Measurements from ENCODE around the gene IVD. TPM values are rescaled to one million over a fixed set of nuclear protein-coding genes. Genes with fewer than 3 reads are reported as not detected.

The IVD gene
- total and polyA plus RNA-seq, 2 of the 8 experiments (the other 6 are each of a cell fraction or from before 2014, with no cell fraction given) = 55.2 to 78.8 TPM

GRCh38 chr15:40413036-40413435 is 7.4 kb downstream of the IVD start:
- Histone ChIP-seq H3K23me2 (ENCODE audit: low read depth, low read length) (no peaks in the 10 kb centered on the region), H2AFZ (ENCODE audit: low read length) (no peak overlapping the region), H3K23ac (ENCODE audit: insufficient read length) (no peak overlapping the region), H3K14ac (ENCODE audit: insufficient read length) (no peak overlapping the region), H2AK5ac (ENCODE audit: low read depth, low read length) (no peak overlapping the region), H4K91ac (replicated peaks; ENCODE audit: insufficient read length, low read length) (no peak overlapping the region), H3K4me2 (ENCODE audit: insufficient read depth in 1 of 2, low read depth in 2 of 2, low read length in 2 of 2) (no peak overlapping the region), H3K27me3 (replicated peaks in 1 of 4; ENCODE audit: control insufficient read depth in 3 of 4, extremely low read depth in 1 of 4, insufficient read depth in 3 of 4, low read length in 3 of 4) (no peaks in the 10 kb centered on the region), H3K56ac (replicated peaks; ENCODE audit: insufficient read length, low read depth, low read length) (no peak overlapping the region), H3K4ac (replicated peaks; ENCODE audit: insufficient read length, low read depth, low read length) (no peak overlapping the region), H3K4me3 (ENCODE audit: extremely low read depth in 1 of 4, insufficient read depth in 2 of 4, low read depth in 3 of 4, low read length in 4 of 4) (no peak overlapping the region), H3K9me3 (ENCODE audit: insufficient read depth in 2 of 2, low read depth in 1 of 2, low read length in 1 of 2) (no peaks in the 10 kb centered on the region), H3K36me3 (ENCODE audit: control insufficient read depth in 2 of 4, insufficient read depth in 4 of 4, low read length in 3 of 4) (peaks cover 43 to 86% (median 70%) of the 10 kb centered on the region in 4 experiments), H2BK20ac (ENCODE audit: low read length) (no peak overlapping the region), H3K27ac (ENCODE audit: low read depth, low read length) (no peak overlapping the region), H2BK12ac (ENCODE audit: low read depth, low read length) (no peak overlapping the region), H2BK15ac (ENCODE audit: low read length) (no peak overlapping the region), H3K18ac (ENCODE audit: extremely low read depth, low read length) (no peak overlapping the region), H3K79me2 (ENCODE audit: control insufficient read depth in 1 of 2, insufficient read depth in 2 of 2, low read length in 2 of 2) (0 out of 4 replicates have a peak, but pooled peaks cover 0 to 2% of the 10 kb centered on the region in 2 experiments), H3K4me1 (replicated peaks in 1 of 4; ENCODE audit: control insufficient read depth in 3 of 4, insufficient read depth in 4 of 4, low read length in 3 of 4) (no peaks in the 10 kb centered on the region), H2BK5ac (ENCODE audit: low read depth, low read length) (no peak overlapping the region), H3K9ac (replicated peaks in 1 of 4; ENCODE audit: extremely low read depth in 1 of 4, low read depth in 3 of 4, low read length in 3 of 4) (no peak overlapping the region), H4K8ac (ENCODE audit: extremely low read depth, insufficient read depth, low read length) (no peak overlapping the region), H3K79me1 (ENCODE audit: low read depth, low read length) (no peaks in the 10 kb centered on the region), H2BK120ac (replicated peaks; ENCODE audit: low read depth, low read length) (no peak overlapping the region), H4K20me1 (replicated peaks in 1 of 2; ENCODE audit: control insufficient read depth in 1 of 2, insufficient read depth in 2 of 2, low read length in 2 of 2) (peaks cover 0 to 10% of the 10 kb centered on the region in 2 experiments), H4K5ac (ENCODE audit: insufficient read length, low read depth, low read length) (no peak overlapping the region)
- FAIRE-seq = no peak
- ChIA-PET CTCF (ENCODE audit: partially characterized antibody) (interaction anchor here (0.8 to 16.2 kb wide), 5 partner anchors 9 to 103 kb away, joined by 3 to 184 read pairs (median 6); partner anchors contain the start of gene CCDC9B), POLR2A (ENCODE audit: partially characterized antibody) (interaction anchor here (0.8 to 1.9 kb wide), 6 partner anchors 10 to 43 kb away, joined by 3 to 4 read pairs (median 4); partner anchors contain the start of gene KNSTRN)
- 91% methylated on average over 9 of the region's 9 CpGs; no CpG with 5 or more reads in 1 of the 2 experiments for WGBS, 2 experiments (ENCODE audit: extremely low coverage in 1 of 2, insufficient coverage in 1 of 2, insufficient read length in 1 of 2, insufficient replicate concordance in 2 of 2, low coverage in 1 of 2, low lambda C conversion rate in 2 of 2, missing lambda C conversion rate in 1 of 2)
- no peak for TF ChIP-seq ZNF274 (IDR thresholded peaks at IDR 0.05; ENCODE audit: borderline replicate concordance, extremely low read depth, low read length)
- DNase-seq (ENCODE audit: low read depth in 1 of 2, low spot score in 2 of 2) = no peak
